GM20000 (cell line): Measurements from ENCODE around the gene EMX2.
A peak's percentile ranks its signal among the peaks of the same experiment; 100 is the strongest.
"Not testable (repeated sequence)": the region's sequence is repeated elsewhere in the genome, so short reads cannot be mapped to it uniquely, and the experiment has no call there.

ENCODE experiments used
- DNase-seq: peaks from one replicate; pipeline ENCODE4 v3.0.0; 2012; ENCODE audit warnings: low spot score
- CTCF ChIP-seq: IDR thresholded peaks from 2 replicates; pipeline ENCODE4 v1.5.1; 2012; ENCODE audit warnings: mild to moderate bottlenecking, control low read depth; ENCODE audit errors: extremely low read depth, missing control alignments

The EMX2 gene

GRCh38 chr10:117502421-117503243 is 39.9 kb upstream of the EMX2 start:
- no peak for TF ChIP-seq CTCF
- DNase-seq: no peak

- peak; percentile 24 for DNase-seq
- TF ChIP-seq CTCF: no peak
Measured at GRCh38 chr10:117503244-117504205, 39.0 kb upstream of the EMX2 start.

DNA sequence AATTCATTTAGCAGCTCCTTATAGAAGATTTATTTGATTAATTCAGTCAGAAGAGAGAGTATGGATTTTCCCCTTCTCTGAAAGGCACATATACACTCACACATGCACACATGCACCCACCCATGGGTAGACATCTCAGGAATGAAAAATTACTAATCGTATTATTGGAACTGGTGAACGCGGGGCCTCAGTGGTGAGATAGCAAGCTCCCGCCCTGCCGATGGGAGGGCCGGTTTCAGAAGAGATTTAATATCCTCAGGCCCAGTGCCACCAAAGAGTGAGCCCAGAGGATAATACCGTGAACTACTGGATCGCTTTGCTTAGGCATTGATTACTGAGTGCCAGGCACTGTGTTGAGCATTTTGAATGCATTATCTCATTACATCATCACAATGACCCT is 38.0 kb upstream of the EMX2 start:
- no peak for DNase-seq
- no peak for TF ChIP-seq CTCF

- DNase-seq: not testable (repeated sequence)
Measured at GRCh38 chr10:117507081-117507480, 35.5 kb upstream of the EMX2 start.

GRCh38 chr10:117509573-117509972 is 33.0 kb upstream of the EMX2 start:
- TF ChIP-seq CTCF: no peak
- no peak for DNase-seq

DNA sequence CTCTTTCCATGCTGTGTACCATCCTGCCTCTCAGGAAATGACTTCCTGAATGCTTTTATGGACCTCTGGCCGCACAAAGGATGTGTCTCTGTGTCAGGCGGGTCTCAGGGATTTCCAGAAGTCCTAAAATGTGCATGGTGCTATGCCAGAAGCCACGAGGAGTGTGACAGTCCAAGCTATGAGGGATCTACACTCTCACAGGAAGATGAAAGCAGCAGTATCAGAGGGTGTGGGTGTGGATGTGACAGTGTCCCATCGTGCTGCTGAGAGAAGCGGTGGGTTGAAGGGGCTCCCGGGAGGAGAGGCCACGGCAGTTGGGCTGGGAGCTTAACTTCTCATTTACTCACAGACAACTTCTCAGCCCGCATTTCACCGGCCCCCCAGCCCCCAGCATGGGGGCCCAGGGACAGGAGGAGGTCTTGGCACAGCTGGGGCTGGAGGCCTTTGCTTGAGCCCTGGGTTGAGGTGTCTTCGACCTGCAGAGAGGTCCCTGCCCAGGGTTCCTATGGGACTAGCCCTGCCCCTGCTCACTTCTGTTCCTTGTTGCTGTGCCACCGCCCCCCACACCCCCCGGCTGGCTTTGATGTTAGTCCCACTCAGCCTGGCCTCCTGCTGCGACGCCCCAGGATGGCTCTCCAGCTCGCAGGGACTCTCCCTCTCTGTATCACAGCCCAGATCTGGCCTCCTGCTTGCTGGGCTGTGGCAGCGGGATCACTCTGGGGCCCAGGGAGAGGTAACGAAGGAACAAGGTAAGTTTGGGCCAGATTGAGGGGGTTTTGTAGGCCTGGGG is 30.8 kb upstream of the EMX2 start:
- DNase-seq: no peak
- TF ChIP-seq CTCF: no peak

DNA sequence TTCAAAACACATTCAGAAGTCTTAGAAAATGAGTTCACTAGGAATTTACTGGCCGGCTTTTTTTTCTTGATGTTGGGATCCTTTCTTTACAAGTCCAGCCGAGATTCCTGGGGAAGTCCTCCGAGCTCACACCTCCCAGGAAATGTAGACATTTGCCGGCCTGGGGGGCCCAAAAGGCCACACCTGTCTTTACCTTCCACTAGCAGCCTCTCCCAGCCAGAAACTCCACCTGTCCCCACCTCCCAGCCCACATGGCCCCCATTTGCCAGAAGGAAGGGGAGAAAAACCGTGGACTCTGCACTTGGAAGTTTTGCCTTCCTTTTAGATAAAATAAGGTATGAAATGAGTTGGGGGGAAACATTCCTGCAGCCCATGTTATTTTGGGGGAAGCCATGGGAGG is 27.6 kb upstream of the EMX2 start:
- TF ChIP-seq CTCF: no peak
- no peak for DNase-seq
